Measurements from ENCODE around the gene ANKHD1. TPM values are rescaled to one million over a fixed set of nuclear protein-coding genes. Genes with fewer than 3 reads are reported as not detected.
A peak's percentile ranks its signal among the peaks of the same experiment; 100 is the strongest.

ANKHD1 gene
- total RNA-seq, 1 experiment from 2014 or later: 109 TPM

GRCh38 chr5:140362311-140362710 lies 39.3 kb upstream of the ANKHD1 start:
- no TSS peak for BruUV-seq (replicated peaks)
- Histone ChIP-seq H2AFZ (no peak overlapping the region), H3K4me3 (no peak overlapping the region), H3K9me2 (ENCODE audit: insufficient read depth) (no peaks in the 10 kb centered on the region), H3K27me3 (ENCODE audit: insufficient read depth, low read depth) (no peaks in the 10 kb centered on the region), H3K27ac (no peak overlapping the region), H3K79me2 (ENCODE audit: low read depth) (no peaks in the 10 kb centered on the region), H3F3A (ENCODE audit: insufficient read depth, low read depth) (no peaks in the 10 kb centered on the region), H3K4me2 (no peak overlapping the region), H3K9me3 (ENCODE audit: insufficient read depth, low read depth) (no peaks in the 10 kb centered on the region), H3K36me3 (ENCODE audit: low read depth) (no peaks in the 10 kb centered on the region), H3K4me1 (replicated peaks; ENCODE audit: insufficient read depth) (no peaks in the 10 kb centered on the region), H4K20me1 (ENCODE audit: insufficient read depth) (no peaks in the 10 kb centered on the region)
- POLR2A ChIA-PET (ENCODE audit: unreplicated experiment): no interaction called here
- TF ChIP-seq CTCF (conservative IDR thresholded peaks at IDR 0.05): no peak
- no peak for TF ChIP-seq EZH2 (IDR thresholded peaks at IDR 0.05; ENCODE audit: low read depth)
- intact Hi-C loops (cut with micrococcal nuclease; ENCODE audit: unreplicated experiment): no loop called here
- no peak for DNase-seq
- CTCF ChIA-PET: no interaction called here

GRCh38 chr5:140362875-140363630 lies 38.6 kb upstream of the ANKHD1 start:
- no TSS peak for BruUV-seq (replicated peaks)
- Histone ChIP-seq H3K36me3 (ENCODE audit: low read depth) (no peaks in the 10 kb centered on the region), H3K27ac (no peak overlapping the region), H3K9me3 (ENCODE audit: insufficient read depth, low read depth) (no peaks in the 10 kb centered on the region), H3K27me3 (ENCODE audit: insufficient read depth, low read depth) (no peaks in the 10 kb centered on the region), H4K20me1 (ENCODE audit: insufficient read depth) (no peaks in the 10 kb centered on the region), H3K4me1 (replicated peaks; ENCODE audit: insufficient read depth) (no peaks in the 10 kb centered on the region), H3K79me2 (ENCODE audit: low read depth) (no peaks in the 10 kb centered on the region), H3K4me2 (peak overlapping the region; percentile 87), H3F3A (ENCODE audit: insufficient read depth, low read depth) (no peaks in the 10 kb centered on the region), H3K4me3 (peak overlapping the region; percentile 53; the same call in 1 of the 2 replicates), H2AFZ (peak overlapping the region; percentile 77), H3K9me2 (ENCODE audit: insufficient read depth) (no peaks in the 10 kb centered on the region)
- ChIA-PET CTCF (interaction anchor here (1.0 to 1.6 kb wide), 2 partner anchors 9 to 123 kb away, joined by 6 to 13 read pairs; no protein-coding TSS in a partner anchor), POLR2A (ENCODE audit: unreplicated experiment) (interaction anchor here (0.6 kb wide), 1 partner anchor 16 kb away, joined by 7 read pairs; no protein-coding TSS in a partner anchor)
- DNase-seq: peak; percentile 54 to 81
- intact Hi-C loops (cut with micrococcal nuclease; ENCODE audit: unreplicated experiment): loop anchor here (1.0 kb wide), 1 partner anchor 357 kb away; no protein-coding TSS in a partner anchor
- TF ChIP-seq CTCF (conservative IDR thresholded peaks at IDR 0.05) (peak; percentile 93), EZH2 (IDR thresholded peaks at IDR 0.05; ENCODE audit: low read depth) (no peak)

- Histone ChIP-seq H3K4me2 (peak overlapping the region; percentile 87), H3K9me2 (ENCODE audit: insufficient read depth) (no peaks in the 10 kb centered on the region), H3F3A (ENCODE audit: insufficient read depth, low read depth) (no peaks in the 10 kb centered on the region), H3K9me3 (ENCODE audit: insufficient read depth, low read depth) (no peaks in the 10 kb centered on the region), H3K27ac (no peak overlapping the region), H2AFZ (peak overlapping the region; percentile 77), H4K20me1 (ENCODE audit: insufficient read depth) (no peaks in the 10 kb centered on the region), H3K27me3 (ENCODE audit: insufficient read depth, low read depth) (no peaks in the 10 kb centered on the region), H3K4me1 (replicated peaks; ENCODE audit: insufficient read depth) (no peaks in the 10 kb centered on the region), H3K4me3 (peak overlapping the region; percentile 53; the same call in 1 of the 2 replicates), H3K36me3 (ENCODE audit: low read depth) (no peaks in the 10 kb centered on the region), H3K79me2 (ENCODE audit: low read depth) (no peaks in the 10 kb centered on the region)
- ChIA-PET POLR2A (ENCODE audit: unreplicated experiment) (no interaction called here), CTCF (interaction anchor here (1.0 to 1.6 kb wide), 2 partner anchors 9 to 124 kb away, joined by 6 to 13 read pairs; no protein-coding TSS in a partner anchor)
- intact Hi-C loops (cut with micrococcal nuclease; ENCODE audit: unreplicated experiment): loop anchor here (1.0 kb wide), 1 partner anchor 356 kb away; no protein-coding TSS in a partner anchor
- BruUV-seq (replicated peaks): no TSS peak
- no peak for DNase-seq
- TF ChIP-seq CTCF (conservative IDR thresholded peaks at IDR 0.05) (no peak), EZH2 (IDR thresholded peaks at IDR 0.05; ENCODE audit: low read depth) (no peak)
Measured at GRCh38 chr5:140363631-140364471, 37.8 kb upstream of the ANKHD1 start.
